GM21619 (cell line): ENCODE measurements around the gene TNPO1.

Experiments
- ATAC-seq: cut with Tn5 transposase; IDR thresholded peaks from one replicate; pipeline ENCODE4 v1.9.1; 2021; ENCODE audit not compliant: unreplicated experiment

TNPO1 gene

GRCh38 chr5:72850113-72850512 is 33.7 kb downstream of the TNPO1 start:
- ATAC-seq: no peak

GRCh38 chr5:72852356-72852755 is 35.9 kb downstream of the TNPO1 start:
- no peak for ATAC-seq

DNA sequence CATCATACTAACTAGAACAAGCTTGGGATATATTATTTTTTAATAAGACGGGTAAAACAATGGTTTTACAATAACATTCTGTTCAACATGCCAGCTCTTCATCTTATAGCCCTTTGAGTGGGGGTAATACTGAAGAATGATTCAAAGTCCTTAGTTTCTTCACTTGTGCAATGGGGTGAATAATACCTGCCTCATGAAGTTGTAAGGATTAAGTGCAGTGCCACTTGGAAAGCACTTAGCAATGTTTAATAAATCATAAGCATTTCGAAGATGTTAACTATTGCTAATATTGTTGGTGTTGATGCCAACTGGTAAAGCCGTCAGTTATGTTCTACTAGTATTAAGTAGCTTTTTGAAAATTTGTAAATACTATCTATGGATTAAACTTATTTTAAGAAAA is 38.0 kb downstream of the TNPO1 start:
- ATAC-seq: no peak

DNA sequence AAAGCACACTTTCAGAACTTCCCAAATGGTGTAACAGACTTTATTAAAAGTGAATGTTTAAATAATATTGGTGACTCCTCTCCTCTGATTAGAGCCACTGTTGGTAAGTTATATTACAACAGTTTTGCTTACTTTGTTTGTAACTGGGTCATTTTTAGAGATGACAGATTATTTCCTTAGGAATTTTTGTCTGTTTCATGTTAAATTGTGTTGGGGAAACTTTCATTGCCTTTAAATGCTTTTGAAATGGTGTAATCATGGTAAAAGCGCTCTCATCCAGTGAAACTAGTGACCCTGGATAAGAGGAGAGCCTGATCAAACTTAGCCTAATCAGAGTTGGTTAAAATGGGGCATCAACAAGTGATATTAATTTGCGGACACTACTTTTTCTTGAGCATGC is 39.4 kb downstream of the TNPO1 start:
- ATAC-seq: no peak

- no peak for ATAC-seq
Measured at GRCh38 chr5:72857396-72857795, 40.9 kb downstream of the TNPO1 start.

GRCh38 chr5:72859127-72859526 is 42.7 kb downstream of the TNPO1 start:
- no peak for ATAC-seq

DNA sequence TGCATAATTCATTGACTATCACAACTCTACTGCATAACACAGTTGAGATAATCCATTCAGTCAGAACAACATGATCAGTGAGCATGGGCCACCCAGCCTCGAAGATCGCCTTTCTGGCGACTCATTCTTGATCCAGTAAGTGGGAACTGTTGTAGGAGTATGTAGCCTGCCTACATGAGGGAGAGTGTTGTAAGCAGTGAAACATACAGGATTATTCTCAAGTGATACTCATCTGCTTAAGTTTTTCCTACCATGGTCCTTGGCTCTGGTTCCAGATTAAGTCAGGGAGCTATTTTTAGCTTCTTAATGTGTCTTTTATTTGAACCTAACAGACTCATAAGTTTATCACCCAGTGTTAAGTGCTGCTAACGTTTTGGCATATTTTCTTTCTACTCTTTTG is 44.0 kb downstream of the TNPO1 start:
- ATAC-seq: no peak

GRCh38 chr5:72871366-72872024 is 55.0 kb downstream of the TNPO1 start:
- no peak for ATAC-seq

DNA sequence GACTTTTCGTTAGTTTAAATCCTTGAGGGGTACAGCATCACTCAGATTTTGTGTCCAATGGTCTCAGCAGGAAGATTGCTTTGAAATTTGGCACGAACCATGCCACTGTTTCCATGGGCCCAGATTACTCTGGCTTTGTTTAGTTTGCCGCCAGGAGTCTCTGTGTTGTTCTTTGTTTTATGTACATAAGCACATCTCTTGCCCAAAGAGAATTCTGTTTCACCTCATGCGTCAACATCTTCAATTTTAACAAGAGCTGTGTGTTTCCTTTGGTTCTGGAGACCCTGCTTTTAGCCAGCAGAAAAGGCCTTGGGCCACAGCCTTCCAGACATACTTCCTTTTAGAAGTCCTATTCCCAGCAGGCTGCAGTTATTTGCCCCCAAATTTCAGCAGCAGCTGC is 62.4 kb downstream of the TNPO1 start:
- ATAC-seq: no peak

GRCh38 chr5:72882989-72883388 is 66.5 kb downstream of the TNPO1 start:
- no peak for ATAC-seq

- ATAC-seq: no peak
Measured at GRCh38 chr5:72883850-72884249, 67.4 kb downstream of the TNPO1 start.

GRCh38 chr5:72884892-72885291 is 68.4 kb downstream of the TNPO1 start:
- no peak for ATAC-seq

DNA sequence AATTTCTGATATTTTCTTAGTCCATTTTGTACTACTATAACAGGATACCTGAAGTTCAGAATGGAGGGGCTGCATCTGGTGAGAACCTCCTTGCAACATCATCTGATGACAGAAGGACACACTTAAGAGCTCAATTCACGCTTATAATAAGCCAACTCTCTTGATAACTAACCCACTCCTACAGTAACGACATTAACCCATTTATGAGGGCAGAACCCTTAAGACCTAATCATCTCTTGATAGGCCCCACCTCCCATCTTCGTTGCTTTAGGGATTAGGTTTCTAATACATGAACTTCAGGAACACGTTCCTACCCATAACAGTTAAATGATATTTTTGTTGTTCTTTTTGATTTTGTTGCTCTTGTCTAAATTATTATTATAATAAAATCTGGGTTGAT is 69.4 kb downstream of the TNPO1 start:
- no peak for ATAC-seq

DNA sequence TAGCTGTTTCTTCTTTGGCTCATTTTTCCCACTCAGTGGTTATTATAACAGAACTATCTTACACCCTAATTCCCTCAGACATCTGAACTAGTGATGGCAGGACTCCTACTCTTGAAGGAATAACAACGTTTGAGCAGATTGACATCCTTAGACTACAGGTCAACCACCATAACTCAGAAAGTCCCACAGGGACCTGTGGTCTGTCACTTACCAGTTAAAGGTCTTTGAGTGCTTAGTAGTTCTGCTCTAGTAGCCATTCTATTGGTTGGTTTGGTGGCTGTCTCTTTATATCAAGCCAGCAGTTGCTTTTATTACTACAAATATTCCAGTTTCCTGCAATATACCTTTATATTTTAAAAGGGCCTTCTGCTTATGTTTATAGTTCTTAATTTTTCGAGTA is 72.1 kb downstream of the TNPO1 start:
- no peak for ATAC-seq

- no peak for ATAC-seq
Measured at GRCh38 chr5:72889324-72889723, 72.9 kb downstream of the TNPO1 start.

GRCh38 chr5:72892846-72893245 is 76.4 kb downstream of the TNPO1 start:
- ATAC-seq: no peak

DNA sequence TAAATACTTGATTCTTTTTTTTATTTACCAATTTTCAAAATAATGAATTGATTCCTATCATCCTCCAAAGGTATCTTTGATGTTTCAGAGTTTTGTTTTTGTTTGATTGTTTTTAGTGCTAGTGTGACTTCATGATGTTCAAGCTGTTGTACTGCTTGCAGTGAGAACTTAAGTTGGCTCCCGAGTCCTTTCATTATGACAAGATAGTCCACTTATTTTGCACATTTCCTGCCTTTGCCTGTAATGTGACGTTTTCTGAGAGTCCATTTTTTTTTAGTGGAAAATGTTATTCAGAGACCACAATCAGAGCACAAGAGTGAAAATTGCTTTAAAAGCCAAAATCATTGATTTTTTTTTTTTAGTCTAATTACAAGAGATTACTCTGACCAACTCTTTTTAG is 79.3 kb downstream of the TNPO1 start:
- no peak for ATAC-seq

DNA sequence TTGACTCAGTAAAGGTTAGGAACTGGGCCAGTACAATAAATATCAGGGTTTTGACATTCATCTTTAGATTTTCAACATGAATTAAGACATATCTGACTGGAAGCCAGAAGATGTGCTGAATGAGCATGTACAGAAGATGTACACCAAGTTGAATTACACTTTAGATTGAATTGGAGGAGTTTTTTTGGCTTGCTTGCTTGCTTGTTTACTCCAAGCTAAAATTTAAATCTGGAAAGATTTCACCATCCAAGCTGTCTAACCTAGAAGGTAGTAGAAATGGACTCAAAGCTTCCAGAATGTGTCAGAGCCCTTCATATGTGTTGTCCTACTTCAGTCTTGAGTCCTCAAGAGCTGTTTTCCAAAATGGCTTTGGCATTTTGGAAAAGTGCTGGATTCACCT is 90.3 kb downstream of the TNPO1 start:
- no peak for ATAC-seq

DNA sequence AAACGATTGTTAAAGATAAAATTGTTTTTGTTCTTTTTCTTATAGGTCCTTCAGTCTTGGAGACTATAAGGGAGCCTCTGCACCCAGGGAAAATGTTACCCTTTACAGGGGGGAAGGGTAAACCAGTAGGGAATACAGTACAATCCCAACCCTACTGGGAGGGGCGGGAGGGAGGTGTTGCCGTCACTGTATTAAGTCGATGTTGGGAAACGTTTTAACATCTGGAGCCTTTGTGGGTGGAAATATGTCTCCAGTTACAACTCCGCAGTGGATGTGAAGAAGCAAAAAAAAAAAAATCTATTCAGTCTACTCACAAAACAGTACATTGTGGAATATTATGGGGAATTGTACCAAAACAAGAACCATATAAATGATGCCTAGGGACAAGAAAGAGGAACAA is 92.2 kb downstream of the TNPO1 start:
- no peak for ATAC-seq

GRCh38 chr5:72917371-72917776 is 100.9 kb downstream of the TNPO1 start:
- no peak for ATAC-seq

DNA sequence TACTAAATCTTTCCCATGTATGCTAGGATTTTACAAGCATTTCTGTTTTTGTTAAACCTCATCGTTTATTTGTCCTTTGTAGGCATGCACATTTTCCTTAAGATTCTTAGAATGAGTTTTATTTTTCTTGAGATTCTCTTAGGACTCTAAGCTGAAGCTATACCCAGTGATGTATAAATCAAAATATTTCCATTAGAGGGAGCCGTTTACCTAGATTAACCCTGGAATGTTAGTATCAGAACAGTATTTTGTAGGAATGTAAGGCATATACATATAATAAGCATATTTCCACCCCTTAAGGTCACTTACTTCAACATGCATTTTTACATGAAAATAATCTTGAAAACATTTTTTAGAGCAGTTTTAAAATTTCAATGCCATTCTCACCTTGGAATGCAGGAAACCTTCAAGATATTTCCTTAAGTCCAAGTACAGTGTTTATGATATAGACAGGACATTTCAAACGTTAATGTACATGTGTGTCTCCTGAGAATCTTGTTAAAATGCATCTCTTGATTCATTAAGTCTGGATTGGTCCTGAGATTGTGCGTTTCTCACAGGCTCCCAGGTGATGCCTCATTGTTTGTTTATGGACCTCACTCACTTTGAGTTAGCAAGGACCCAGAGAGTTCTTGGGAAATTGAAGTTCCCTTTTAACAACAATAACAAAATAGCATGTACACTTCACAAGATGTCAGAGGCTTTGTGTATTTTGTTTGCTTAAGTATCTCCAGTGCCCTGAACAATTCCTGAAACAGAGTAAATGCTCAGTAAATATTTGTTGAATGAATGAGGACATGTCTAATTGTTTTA is 104.4 kb downstream of the TNPO1 start:
- no peak for ATAC-seq

DNA sequence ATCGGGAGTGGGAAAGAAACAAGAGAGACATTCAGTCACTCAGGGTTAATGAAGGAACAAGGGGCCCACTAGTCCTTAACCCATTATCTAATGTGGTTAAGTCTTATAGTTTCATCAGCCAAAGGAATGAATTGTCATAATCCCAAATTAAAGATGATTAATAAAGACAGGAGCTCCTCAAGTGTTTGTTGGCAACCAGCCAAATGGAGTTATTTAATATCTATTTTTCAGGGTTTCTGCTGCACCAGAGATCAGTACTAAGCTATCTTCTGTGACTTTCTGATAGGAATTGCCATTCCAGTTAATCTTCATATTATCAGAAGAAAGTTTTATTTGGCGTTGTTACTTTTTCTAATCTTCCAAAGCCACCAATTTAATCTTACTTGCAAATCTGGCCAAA is 105.4 kb downstream of the TNPO1 start:
- no peak for ATAC-seq

DNA sequence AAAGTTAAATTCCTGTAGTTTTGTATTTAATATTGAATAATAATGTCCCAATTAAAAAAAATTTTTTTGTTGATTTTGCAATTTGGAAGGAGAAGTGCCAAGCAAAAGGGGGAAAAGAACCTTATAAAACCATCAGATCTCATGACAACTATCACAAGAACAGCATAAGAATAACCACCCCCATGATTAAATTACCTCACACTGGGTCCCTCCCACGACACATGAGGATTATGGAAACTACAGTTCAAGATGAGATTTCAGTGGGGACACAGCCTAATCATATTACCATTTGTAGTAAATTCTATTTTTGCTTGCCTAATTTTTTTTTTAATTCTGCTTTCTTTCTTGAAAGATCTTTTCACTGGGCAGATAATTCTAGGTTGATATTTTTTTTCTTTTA is 106.0 kb downstream of the TNPO1 start:
- ATAC-seq: no peak
